22Rv1 (cell line): ENCODE results near the gene FNDC3A.
"Not testable (repeated sequence)": the region's sequence is repeated elsewhere in the genome, so short reads cannot be mapped to it uniquely, and the experiment has no call there.

Experiments
- H3K27ac ChIP-seq: fragments of 450-650 bp; 2 replicates; pipeline ENCODE4 v1.5.1; 2017
- CTCF ChIP-seq: fragments of 450-650 bp; IDR thresholded peaks from 2 replicates; pipeline ENCODE4 v1.5.1; 2017; ENCODE audit warnings: mild to moderate bottlenecking
- ZFX ChIP-seq: fragments of 450-650 bp; IDR thresholded peaks from 2 replicates; pipeline ENCODE4 v1.6.1; 2017; ENCODE audit warnings: antibody characterized with exemption, borderline replicate concordance

FNDC3A gene

GRCh38 chr13:48993150-48993549 is 17.4 kb downstream of the FNDC3A start:
- TF ChIP-seq ZFX (no peak), CTCF (no peak)

GRCh38 chr13:48994706-48995105 is 19.0 kb downstream of the FNDC3A start:
- TF ChIP-seq CTCF (no peak), ZFX (no peak)
- H3K27ac ChIP-seq = no peak overlapping the region

More at GRCh38 chr13:48993150-48993549, 17.4 kb downstream of the FNDC3A start:
- no peak overlapping the region for H3K27ac ChIP-seq

- no peak for TF ChIP-seq ZFX
- no peak for TF ChIP-seq CTCF
- no peak overlapping the region for H3K27ac ChIP-seq
These were observed 23.1 kb downstream of the FNDC3A start for GRCh38 chr13:48998641-48999292.

- no peak for TF ChIP-seq CTCF
- TF ChIP-seq ZFX = no peak
- H3K27ac ChIP-seq = no peak overlapping the region
These were observed 24.5 kb downstream of the FNDC3A start for GRCh38 chr13:49000247-49000646.

- H3K27ac ChIP-seq = not testable (repeated sequence)
These were observed 43.4 kb downstream of the FNDC3A start for GRCh38 chr13:49018986-49019635.

- TF ChIP-seq ZFX (no peak), CTCF (no peak)
- no peak overlapping the region for H3K27ac ChIP-seq
These were observed 44.6 kb downstream of the FNDC3A start for GRCh38 chr13:49020328-49020727.

- no peak overlapping the region for H3K27ac ChIP-seq
- TF ChIP-seq CTCF = no peak
- TF ChIP-seq ZFX = no peak
These were observed 45.3 kb downstream of the FNDC3A start for GRCh38 chr13:49020940-49021553.
